HCT116 (cell line): ENCODE data around the gene PRND. TPM values are rescaled to one million over a fixed set of nuclear protein-coding genes. Genes with fewer than 3 reads are reported as not detected.
"Not testable (repeated sequence)": the region's sequence is repeated elsewhere in the genome, so short reads cannot be mapped to it uniquely, and the experiment has no call there.

Experiments used
- ATAC-seq: fragments of 200-7000 bp; cut with Tn5 transposase; 2 replicates; pipeline ENCODE4 v1.9.1; 2020; ENCODE audit warnings: mild to moderate bottlenecking, moderate library complexity
- BruUV-seq: library from RNA; stranded (reverse); fragments of 400-500 nt; replicated peaks from 2 replicates; lab custom pipeline; 2021; lab: Mats Ljungman, UMichigan
- CTCF ChIA-PET: fragments of 300-600 bp; sonication (Branson Sonifier 250); formaldehyde crosslinking; loops from one replicate; lab custom pipeline; 2021; ENCODE audit warnings: antibody characterized with exemption; lab: Charles Lee
- POLR2A ChIA-PET: fragments of 300-600, 350-600 bp; sonication (Branson Sonifier 250); formaldehyde crosslinking; loops from one replicate; lab custom pipeline; 2021; ENCODE audit warnings: antibody characterized with exemption; lab: Charles Lee
- RAD21 ChIA-PET, 2 experiments: fragments of 300-600 bp; sonication (Branson Sonifier 250); formaldehyde crosslinking; loops; one replicate each; lab custom pipeline; 2023; ENCODE audit warnings: low total read pairs in 2 of 2; ENCODE audit not compliant: uncharacterized antibody in 2 of 2, unreplicated experiment in 2 of 2, low non-redundant PET in 1 of 2; lab: Charles Lee
- DNase-seq: peaks from one replicate; pipeline ENCODE4 v3.0.0-alpha.2; 2010; ENCODE audit warnings: low read depth, low spot score
- H2AFZ ChIP-seq: fragments of 200-600 bp; shearing (Covaris generic), sonication (generic); 2 replicates; pipeline ENCODE4 v1.6.1; 2017; ENCODE audit warnings: low read depth, mixed run types, mixed read lengths, antibody characterized with exemption, low read length; ENCODE audit not compliant: poor library complexity, severe bottlenecking
- H3K27ac ChIP-seq: 2 replicates; pipeline ENCODE4 v1.5.1; 2012; ENCODE audit warnings: low read depth, low read length
- H3K27me3 ChIP-seq: fragments of 200-600 bp; sonication (generic); 2 replicates; pipeline ENCODE4 v1.6.1; 2016; ENCODE audit warnings: mixed run types, low read length, mixed read lengths; ENCODE audit not compliant: insufficient read depth
- H3K36me3 ChIP-seq, 2 experiments: fragments of 200-500 bp in 1 of 2; fragments of 200-600 bp in 1 of 2; sonication (Bioruptor generic) in 1 of 2; sonication (generic) in 1 of 2; 2 replicates each; pipeline versions ENCODE4 v1.5.1 to v1.6.1; 2014 to 2016; ENCODE audit warnings: low read length in 2 of 2, inconsistent platforms in 1 of 2, mixed read lengths in 1 of 2, mixed run types in 1 of 2; ENCODE audit not compliant: insufficient read depth in 2 of 2, control insufficient read depth in 1 of 2
- H3K4me1 ChIP-seq, 2 experiments: fragments of 200-600 bp in 1 of 2; sonication (generic) in 1 of 2; 2 replicates each; pipeline versions ENCODE4 v1.5.1 to v1.6.1; 2012 to 2017; ENCODE audit warnings: low read length in 2 of 2, inconsistent platforms in 1 of 2, mild to moderate bottlenecking in 1 of 2, mixed read lengths in 1 of 2, mixed run types in 1 of 2, moderate library complexity in 1 of 2; ENCODE audit not compliant: insufficient read depth in 2 of 2, control insufficient read depth in 1 of 2
- H3K4me2 ChIP-seq: fragments of 200-600 bp; sonication (generic); 2 replicates; pipeline ENCODE4 v1.6.1; 2017; ENCODE audit warnings: mixed run types, low read length, mixed read lengths
- H3K4me3 ChIP-seq, 2 experiments: fragments of 200-600 bp in 1 of 2; sonication (generic) in 1 of 2; replicated peaks in 1 of 2; 2 replicates each; pipeline ENCODE4 v1.5.1; 2011 to 2016; ENCODE audit warnings: low read length in 2 of 2, control low read depth in 1 of 2, low read depth in 1 of 2, mild to moderate bottlenecking in 1 of 2, mixed read lengths in 1 of 2, mixed run types in 1 of 2
- H3K79me2 ChIP-seq: fragments of 200-600 bp; sonication (generic); 2 replicates; pipeline ENCODE4 v1.6.1; 2017; ENCODE audit warnings: mild to moderate bottlenecking, mixed run types, low read length, moderate library complexity, mixed read lengths; ENCODE audit not compliant: insufficient read depth
- H3K9ac ChIP-seq: fragments of 200-600 bp; sonication (generic); 2 replicates; pipeline ENCODE4 v1.6.1; 2016; ENCODE audit warnings: low read length, mixed read lengths
- H3K9me2 ChIP-seq: fragments of 200-600 bp; sonication (generic), shearing (Covaris generic); 2 replicates; pipeline ENCODE4 v1.6.1; 2017; ENCODE audit warnings: mixed run types, mild to moderate bottlenecking, moderate library complexity; ENCODE audit not compliant: insufficient read depth
- H3K9me3 ChIP-seq, 2 experiments: fragments of 200-500 bp in 1 of 2; fragments of 200-600 bp in 1 of 2; sonication (Bioruptor generic) in 1 of 2; sonication (generic) in 1 of 2; 2 replicates each; pipeline ENCODE4 v1.6.1; 2014 to 2017; ENCODE audit warnings: low read length in 2 of 2, mixed read lengths in 2 of 2, inconsistent platforms in 1 of 2, low read depth in 1 of 2, mild to moderate bottlenecking in 1 of 2, mixed run types in 1 of 2, moderate library complexity in 1 of 2; ENCODE audit not compliant: control insufficient read depth in 1 of 2, insufficient read depth in 1 of 2
- H4K20me1 ChIP-seq: fragments of 200-600 bp; sonication (generic), shearing (Covaris generic); 2 replicates; pipeline ENCODE4 v1.6.1; 2017; ENCODE audit warnings: mixed run types, mild to moderate bottlenecking, moderate library complexity; ENCODE audit not compliant: insufficient read depth
- CEBPB ChIP-seq: IDR thresholded peaks from 2 replicates; pipeline ENCODE4 v1.6.1; 2012; ENCODE audit warnings: low read depth
- ELF1 ChIP-seq: IDR thresholded peaks from 2 replicates; pipeline ENCODE4 v1.6.1; 2012; ENCODE audit warnings: low read depth, borderline replicate concordance
- ZFX ChIP-seq: fragments of 450-650 bp; IDR thresholded peaks from 2 replicates; pipeline ENCODE4 v1.6.1; 2017
- intact Hi-C: fragments of 100-400 bp; cut with micrococcal nuclease; formaldehyde crosslinking; loops from 2 replicates; pipeline ENCODE4 v1.10.0; 2022
- total RNA-seq: library from RNA; stranded (reverse); gene quantifications from one replicate; pipeline ENCODE4 v1.2.1, GENCODE V29; 2021; ENCODE audit not compliant: unreplicated experiment
- TF ChIP-seq, protein P1 (sequence below): IDR thresholded peaks from 2 replicates; pipeline ENCODE4 v1.6.1; 2011; ENCODE audit warnings: mild to moderate bottlenecking, low read length, moderate library complexity; ENCODE audit not compliant: insufficient replicate concordance; ENCODE audit errors: extremely low read depth
- TF ChIP-seq, protein P2 (sequence below): IDR thresholded peaks from 2 replicates; pipeline ENCODE4 v1.6.1; 2012

Gene PRND
- total RNA-seq, 1 experiment from 2014 or later = not detected

DNA sequence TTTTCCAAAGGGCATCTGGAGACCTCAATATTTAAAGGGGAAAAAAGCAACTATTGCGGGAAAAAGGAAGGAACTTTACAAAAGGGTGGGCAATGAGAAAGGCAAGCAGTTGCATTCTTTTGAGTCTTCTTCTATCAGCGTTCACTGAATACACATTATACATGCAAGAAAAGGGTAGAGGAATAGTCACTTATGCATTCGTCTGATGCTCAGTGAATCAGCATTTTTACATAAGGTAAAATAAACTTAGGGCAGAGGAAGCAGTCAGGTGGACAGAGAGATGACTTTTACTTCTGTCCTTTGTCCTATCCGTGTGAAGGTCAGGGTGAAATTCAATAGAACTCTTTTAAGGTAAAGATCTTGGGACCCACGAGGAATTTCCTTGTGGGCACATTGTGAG lies 49.3 kb downstream of the PRND start:
- Histone ChIP-seq H4K20me1 (no peaks in the 10 kb centered on the region), H3K4me2 (no peak overlapping the region), H3K9ac (no peak overlapping the region), H3K79me2 (no peaks in the 10 kb centered on the region), H3K9me3 (peaks cover 5 to 6% of the 10 kb centered on the region in 2 experiments; a peak in 2 of 4 replicates), H2AFZ (no peak overlapping the region), H3K4me1 (no peaks in the 10 kb centered on the region), H3K4me3 (no peak overlapping the region), H3K9me2 (no peaks in the 10 kb centered on the region), H3K27me3 (no peaks in the 10 kb centered on the region), H3K36me3 (no peaks in the 10 kb centered on the region), H3K27ac (no peak overlapping the region)
- ChIA-PET CTCF (no interaction called here), POLR2A (no interaction called here), RAD21 (no interaction called here)
- DNase-seq (no peak), ATAC-seq (no peak)
- no TSS peak for BruUV-seq
- intact Hi-C loops = no loop called here
- TF ChIP-seq ELF1 = no peak
- TF ChIP-seq, protein P1, sequence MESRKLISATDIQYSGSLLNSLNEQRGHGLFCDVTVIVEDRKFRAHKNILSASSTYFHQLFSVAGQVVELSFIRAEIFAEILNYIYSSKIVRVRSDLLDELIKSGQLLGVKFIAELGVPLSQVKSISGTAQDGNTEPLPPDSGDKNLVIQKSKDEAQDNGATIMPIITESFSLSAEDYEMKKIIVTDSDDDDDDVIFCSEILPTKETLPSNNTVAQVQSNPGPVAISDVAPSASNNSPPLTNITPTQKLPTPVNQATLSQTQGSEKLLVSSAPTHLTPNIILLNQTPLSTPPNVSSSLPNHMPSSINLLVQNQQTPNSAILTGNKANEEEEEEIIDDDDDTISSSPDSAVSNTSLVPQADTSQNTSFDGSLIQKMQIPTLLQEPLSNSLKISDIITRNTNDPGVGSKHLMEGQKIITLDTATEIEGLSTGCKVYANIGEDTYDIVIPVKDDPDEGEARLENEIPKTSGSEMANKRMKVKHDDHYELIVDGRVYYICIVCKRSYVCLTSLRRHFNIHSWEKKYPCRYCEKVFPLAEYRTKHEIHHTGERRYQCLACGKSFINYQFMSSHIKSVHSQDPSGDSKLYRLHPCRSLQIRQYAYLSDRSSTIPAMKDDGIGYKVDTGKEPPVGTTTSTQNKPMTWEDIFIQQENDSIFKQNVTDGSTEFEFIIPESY = no peak
- TF ChIP-seq, protein P2, sequence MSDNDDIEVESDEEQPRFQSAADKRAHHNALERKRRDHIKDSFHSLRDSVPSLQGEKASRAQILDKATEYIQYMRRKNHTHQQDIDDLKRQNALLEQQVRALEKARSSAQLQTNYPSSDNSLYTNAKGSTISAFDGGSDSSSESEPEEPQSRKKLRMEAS = no peak
- TF ChIP-seq ZFX = no peak

DNA sequence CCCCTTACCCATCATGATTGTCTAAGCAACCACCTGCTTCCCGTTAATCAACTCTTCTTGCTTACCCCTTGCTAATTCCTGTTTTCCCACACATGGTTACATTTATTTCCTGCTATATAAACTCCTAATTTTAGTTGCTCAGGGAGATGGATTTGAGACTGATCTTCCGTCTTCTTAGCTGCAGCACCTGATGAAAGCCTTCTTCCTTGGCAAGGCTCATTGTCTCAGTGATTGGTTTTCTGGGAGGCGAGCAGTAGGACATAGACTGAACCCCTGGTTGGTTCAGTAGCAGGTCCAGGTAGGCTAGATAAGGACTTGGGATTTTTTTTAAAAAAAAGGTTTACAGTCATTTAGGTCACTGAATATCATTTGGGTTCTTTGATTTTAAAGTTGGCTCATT lies 50.4 kb downstream of the PRND start:
- no TSS peak for BruUV-seq
- CTCF ChIA-PET = interaction anchor here (1.0 kb wide), 1 partner anchor 9 kb away, joined by 3 read pairs; no protein-coding TSS in a partner anchor

DNA sequence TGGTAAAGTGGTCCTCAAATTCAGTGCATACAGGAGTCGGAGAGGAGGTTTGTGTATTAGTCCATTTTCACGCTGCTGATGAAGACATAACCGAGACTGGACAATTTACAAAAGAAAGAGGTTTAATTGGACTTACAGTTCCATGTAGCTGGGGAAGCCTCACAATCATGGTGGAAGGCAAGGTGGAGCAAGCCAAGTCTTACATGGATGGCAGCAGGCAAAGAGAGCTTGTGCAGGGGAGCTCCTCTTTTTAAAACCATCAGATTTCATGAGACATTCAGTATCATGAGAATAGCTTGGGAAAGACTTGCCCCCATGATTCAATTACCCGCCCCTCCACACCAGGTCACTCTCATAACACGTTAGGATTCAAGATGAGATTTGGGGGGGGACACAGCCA lies 51.3 kb downstream of the PRND start:
- intact Hi-C loops, DNase-seq, ATAC-seq, H2AFZ ChIP-seq, H3K4me2 ChIP-seq, H3K27ac ChIP-seq, H3K9me3 ChIP-seq, H4K20me1 ChIP-seq, CTCF ChIA-PET, POLR2A ChIA-PET, H3K27me3 ChIP-seq, H3K9ac ChIP-seq, H3K4me3 ChIP-seq, RAD21 ChIA-PET, H3K9me2 ChIP-seq, H3K79me2 ChIP-seq, BruUV-seq, H3K4me1 ChIP-seq, H3K36me3 ChIP-seq: not testable (repeated sequence)

More for the DNA sequence above, 50.4 kb downstream of the PRND start:
- ATAC-seq (no peak), DNase-seq (no peak)
- Histone ChIP-seq H3K79me2 (no peaks in the 10 kb centered on the region), H3K4me1 (no peaks in the 10 kb centered on the region), H2AFZ (no peak overlapping the region), H3K4me2 (no peak overlapping the region), H3K36me3 (no peaks in the 10 kb centered on the region), H3K27ac (no peak overlapping the region), H3K9ac (no peak overlapping the region), H3K9me2 (no peaks in the 10 kb centered on the region), H3K9me3 (peaks cover 5 to 6% of the 10 kb centered on the region in 2 experiments; a peak in 2 of 4 replicates), H4K20me1 (no peaks in the 10 kb centered on the region), H3K27me3 (no peaks in the 10 kb centered on the region), H3K4me3 (no peak overlapping the region)
- POLR2A ChIA-PET = no interaction called here
- TF ChIP-seq CEBPB = no peak
- intact Hi-C loops = no loop called here
- RAD21 ChIA-PET = no interaction called here
